Body of pancreas (tissue), 4 donors: ENCODE data around the gene ZNF385D. TPM values are rescaled to one million over a fixed set of nuclear protein-coding genes. Genes with fewer than 3 reads are reported as not detected.
A peak's percentile ranks its signal among the peaks of the same experiment; 100 is the strongest.

ENCODE experiments used
- ATAC-seq: fragments of 150-250 bp; one replicate; pipeline ENCODE4 v1.9.1; 2016
- DNase-seq, 4 donors: peaks; one replicate each; pipeline ENCODE4 v3.0.0-alpha.2; 2019
- H3K27ac ChIP-seq, 4 donors: fragments of 200-600 bp; sonication (generic); 1 replicate in 3 of 4; 2 replicates in 1 of 4; pipeline versions ENCODE4 v1.5.1 to v1.6.1; 2016 to 2019; ENCODE audit warnings: mild to moderate bottlenecking in 1 of 4, mixed read lengths in 1 of 4, moderate library complexity in 1 of 4
- H3K27me3 ChIP-seq, 2 donors: fragments of 200-600 bp; sonication (generic); one replicate each; pipeline ENCODE4 v1.6.0; 2016; ENCODE audit warnings: mild to moderate bottlenecking in 1 of 2
- H3K36me3 ChIP-seq, 2 donors: fragments of 200-600 bp; sonication (generic); replicated peaks in 1 of 2; 2 replicates each; pipeline ENCODE4 v1.5.1; 2016; ENCODE audit warnings: low read depth in 2 of 2; ENCODE audit not compliant: insufficient read depth in 1 of 2
- H3K4me1 ChIP-seq: fragments of 200-600 bp; sonication (generic); one replicate; pipeline ENCODE4 v1.6.0; 2016
- H3K4me3 ChIP-seq, 2 donors: fragments of 200-600 bp; sonication (generic); 1 replicate in 1 of 2; 2 replicates in 1 of 2; pipeline ENCODE4 v1.5.1; 2016 to 2019
- H3K9me3 ChIP-seq, 3 donors: fragments of 200-600 bp; sonication (generic); 1 replicate in 2 of 3; 2 replicates in 1 of 3; pipeline ENCODE4 v1.5.1; 2016
- POLR2A ChIP-seq, 3 donors: fragments of 450-650 bp; IDR thresholded peaks; one replicate each; pipeline ENCODE4 v1.6.1; 2016; ENCODE audit warnings: antibody characterized with exemption in 3 of 3, mild to moderate bottlenecking in 2 of 3
- WGBS, 2 donors: methylation state at CpG; one replicate each; pipeline ENCODE4 v1.1.5; 2017; 5-methylcytosine and 5-hydroxymethylcytosine counted together
- intact Hi-C: fragments of 100-400 bp; cut with DNase I; formaldehyde crosslinking; loops from one replicate; pipeline ENCODE4 v1.15.1; 2023
- total RNA-seq, 2 donors: library from RNA; depleted of rRNA; stranded (reverse); fragments of >200 nt; gene quantifications; one replicate each; pipeline ENCODE4 v1.1.0, GENCODE V29; 2016
- TF ChIP-seq, protein P1 (sequence below), 7 experiments: fragments of 450-650 bp in 4 of 7; fragments of 200-600 bp in 3 of 7; sonication (generic) in 3 of 7; IDR thresholded peaks; one replicate each; pipeline ENCODE4 v1.5.1; 2016 to 2019; ENCODE audit warnings: antibody characterized with exemption in 7 of 7

Gene ZNF385D
- total RNA-seq, 2 donors from 2014 or later: 3.9 to 5.9 TPM

DNA sequence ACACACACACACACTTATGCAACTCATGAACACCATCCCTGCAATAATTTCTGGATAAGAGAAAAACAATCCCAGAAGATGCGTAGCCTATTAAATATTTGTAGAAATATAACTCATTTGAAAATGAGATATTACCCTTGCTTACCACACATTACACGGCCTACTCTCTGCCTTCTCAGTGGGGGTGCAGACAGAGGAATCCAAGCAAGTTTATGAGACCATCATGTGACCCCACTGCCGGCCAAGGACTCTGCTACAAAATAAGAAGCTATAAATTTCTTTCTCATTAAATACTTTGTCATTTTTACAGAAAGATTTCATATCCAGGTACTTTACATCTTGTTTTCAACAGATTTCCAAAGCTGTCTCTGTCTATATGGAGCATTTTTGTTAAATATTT lies 286.3 kb downstream of the ZNF385D start:
- TF ChIP-seq POLR2A (IDR thresholded peaks at IDR 0.05): no peak
- TF ChIP-seq, protein P1, sequence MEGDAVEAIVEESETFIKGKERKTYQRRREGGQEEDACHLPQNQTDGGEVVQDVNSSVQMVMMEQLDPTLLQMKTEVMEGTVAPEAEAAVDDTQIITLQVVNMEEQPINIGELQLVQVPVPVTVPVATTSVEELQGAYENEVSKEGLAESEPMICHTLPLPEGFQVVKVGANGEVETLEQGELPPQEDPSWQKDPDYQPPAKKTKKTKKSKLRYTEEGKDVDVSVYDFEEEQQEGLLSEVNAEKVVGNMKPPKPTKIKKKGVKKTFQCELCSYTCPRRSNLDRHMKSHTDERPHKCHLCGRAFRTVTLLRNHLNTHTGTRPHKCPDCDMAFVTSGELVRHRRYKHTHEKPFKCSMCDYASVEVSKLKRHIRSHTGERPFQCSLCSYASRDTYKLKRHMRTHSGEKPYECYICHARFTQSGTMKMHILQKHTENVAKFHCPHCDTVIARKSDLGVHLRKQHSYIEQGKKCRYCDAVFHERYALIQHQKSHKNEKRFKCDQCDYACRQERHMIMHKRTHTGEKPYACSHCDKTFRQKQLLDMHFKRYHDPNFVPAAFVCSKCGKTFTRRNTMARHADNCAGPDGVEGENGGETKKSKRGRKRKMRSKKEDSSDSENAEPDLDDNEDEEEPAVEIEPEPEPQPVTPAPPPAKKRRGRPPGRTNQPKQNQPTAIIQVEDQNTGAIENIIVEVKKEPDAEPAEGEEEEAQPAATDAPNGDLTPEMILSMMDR (IDR thresholded peaks at IDR 0.05): no peak
- Histone ChIP-seq H3K4me1 (no peaks in the 10 kb centered on the region), H3K27me3 (no peaks in the 10 kb centered on the region), H3K9me3 (no peaks in the 10 kb centered on the region), H3K4me3 (no peak overlapping the region), H3K36me3 (no peaks in the 10 kb centered on the region), H3K27ac (no peak overlapping the region)
- ATAC-seq (no peak), DNase-seq (no peak)
- intact Hi-C loops: no loop called here
- WGBS, 2 donors: 49 to 59% methylated on average over 3 of the region's 3 CpGs

DNA sequence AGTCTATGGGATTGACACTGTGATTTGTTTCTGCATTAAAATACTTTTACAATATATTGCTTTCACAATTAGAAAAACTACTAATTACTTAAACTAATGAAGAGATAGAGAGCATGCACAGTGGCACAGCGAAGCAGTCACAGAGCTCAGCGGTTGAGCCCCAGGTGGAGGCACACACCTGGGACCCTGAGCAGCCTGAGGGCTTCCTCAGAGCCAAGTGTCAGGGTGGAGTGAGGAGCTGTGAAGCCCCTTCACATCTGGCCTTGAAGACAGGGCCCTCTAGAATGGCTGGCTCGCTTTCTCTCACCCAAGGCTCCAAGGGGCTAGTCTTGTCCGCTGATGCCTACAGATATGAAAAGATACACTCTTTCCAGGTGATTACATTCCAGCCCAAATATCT lies 287.7 kb downstream of the ZNF385D start:
- H3K4me3 ChIP-seq: no peak overlapping the region
- no peaks in the 10 kb centered on the region for H3K27me3 ChIP-seq
- no peaks in the 10 kb centered on the region for H3K4me1 ChIP-seq
- no peak for DNase-seq
- 88 to 89% methylated on average over 4 of the region's 4 CpGs for whole genome bisulfite sequencing, 2 donors
- H3K27ac ChIP-seq: no peak overlapping the region
- intact Hi-C loops: no loop called here
- H3K9me3 ChIP-seq: no peaks in the 10 kb centered on the region
- no peaks in the 10 kb centered on the region for H3K36me3 ChIP-seq
- ATAC-seq: no peak
- TF ChIP-seq, protein P1 (IDR thresholded peaks at IDR 0.05): no peak
- no peak for TF ChIP-seq POLR2A (IDR thresholded peaks at IDR 0.05)

DNA sequence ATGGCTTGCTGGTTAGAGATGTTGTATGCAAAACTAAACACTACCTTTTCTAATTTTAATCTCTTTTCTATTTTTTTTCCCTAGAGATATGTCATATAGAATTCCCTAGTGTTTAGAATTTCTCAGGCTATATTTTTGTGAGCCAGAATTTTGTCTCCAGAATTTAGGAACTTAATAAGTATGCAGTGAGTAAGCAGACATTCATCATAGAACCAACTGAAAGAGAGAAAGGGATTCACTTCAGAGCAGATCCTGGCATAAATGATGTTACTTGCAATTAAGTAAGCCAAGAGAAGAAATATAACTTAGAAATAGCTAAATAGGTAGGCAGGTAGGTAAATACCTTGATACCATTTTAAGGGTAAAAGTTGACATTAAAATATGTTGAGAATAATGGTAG lies 288.9 kb downstream of the ZNF385D start:
- ATAC-seq (no peak), DNase-seq (no peak)
- H3K36me3 ChIP-seq: no peaks in the 10 kb centered on the region
- H3K27me3 ChIP-seq: no peaks in the 10 kb centered on the region
- no peaks in the 10 kb centered on the region for H3K4me1 ChIP-seq
- intact Hi-C loops: no loop called here
- H3K9me3 ChIP-seq: no peaks in the 10 kb centered on the region
- no peak overlapping the region for H3K4me3 ChIP-seq
- no peak overlapping the region for H3K27ac ChIP-seq
- TF ChIP-seq POLR2A (IDR thresholded peaks at IDR 0.05): no peak
- TF ChIP-seq, protein P1 (IDR thresholded peaks at IDR 0.05): no peak

DNA sequence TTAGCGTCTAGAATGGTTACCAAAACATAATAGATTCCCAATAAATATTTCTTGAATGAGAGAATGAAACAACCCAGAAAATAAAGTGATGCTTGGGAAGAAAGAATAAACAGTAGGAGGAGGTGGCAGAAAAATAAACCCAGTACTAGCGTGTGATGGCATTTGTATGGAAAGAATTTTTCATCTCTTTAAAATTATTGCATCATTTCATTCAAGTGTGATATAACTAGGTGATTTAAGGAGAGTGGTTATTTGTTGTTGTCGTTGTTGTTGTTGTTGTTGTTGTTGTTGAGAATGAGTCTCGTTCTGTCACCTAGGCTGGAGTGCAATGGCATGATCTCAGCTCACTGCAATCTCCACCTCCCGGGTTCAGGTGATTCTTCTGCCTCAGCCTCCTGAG lies 293.9 kb downstream of the ZNF385D start:
- no peaks in the 10 kb centered on the region for H3K27me3 ChIP-seq
- H3K27ac ChIP-seq: no peak overlapping the region
- WGBS, 2 donors: 56 to 64% methylated on average over 5 of the region's 5 CpGs
- H3K4me1 ChIP-seq: no peaks in the 10 kb centered on the region
- H3K9me3 ChIP-seq: no peaks in the 10 kb centered on the region
- intact Hi-C loops: no loop called here
- H3K36me3 ChIP-seq: no peaks in the 10 kb centered on the region
- TF ChIP-seq, protein P1 (IDR thresholded peaks at IDR 0.05): no peak
- TF ChIP-seq POLR2A (IDR thresholded peaks at IDR 0.05): no peak
- no peak for DNase-seq
- H3K4me3 ChIP-seq: no peak overlapping the region
- no peak for ATAC-seq

DNA sequence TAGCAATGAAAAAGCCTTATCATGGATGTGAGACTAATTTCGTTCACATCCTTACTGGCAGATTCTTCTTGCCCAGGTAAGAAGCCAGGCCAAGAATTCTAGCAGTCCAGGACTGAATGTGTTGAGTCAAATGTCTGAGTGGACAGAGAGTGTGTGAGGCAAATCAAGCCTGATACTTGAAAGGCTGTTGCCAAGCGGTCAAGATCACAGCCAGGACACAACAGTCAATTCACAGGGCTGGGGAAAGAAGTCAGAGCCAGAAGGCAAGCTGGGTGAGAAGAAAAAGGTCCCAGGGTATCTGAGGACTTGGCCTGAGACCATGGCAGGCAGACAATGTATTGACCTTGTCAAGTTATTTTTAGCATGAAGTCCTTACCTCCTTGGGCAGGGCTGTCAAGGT lies 301.3 kb downstream of the ZNF385D start:
- no peak overlapping the region for H3K27ac ChIP-seq
- 19 to 32% methylated on average over 2 of the region's 2 CpGs for WGBS, 2 donors
- no peak for TF ChIP-seq POLR2A (IDR thresholded peaks at IDR 0.05)
- TF ChIP-seq, protein P1 (IDR thresholded peaks at IDR 0.05): no peak
- intact Hi-C loops: no loop called here
- no peak overlapping the region for H3K4me3 ChIP-seq
- peaks cover 5% of the 10 kb centered on the region for H3K4me1 ChIP-seq
- H3K9me3 ChIP-seq: no peaks in the 10 kb centered on the region
- DNase-seq: peak in 1 of 4 donors; percentile 5
- H3K36me3 ChIP-seq: no peaks in the 10 kb centered on the region
- no peaks in the 10 kb centered on the region for H3K27me3 ChIP-seq
- peak; percentile 38 for ATAC-seq
